Stimulated activated CD4-positive, alpha-beta T cell treated with anti-CD3 and anti-CD28 coated beads, Interleukin-2, amount 100 ng/mL, for 24 hours (primary cell): ENCODE measurements around the gene DSCAML1.

ENCODE experiments used
- DNase-seq, 2 donors: peaks; one replicate each; pipeline ENCODE4 v3.0.0-alpha.2; 2020

The DSCAML1 gene

DNA sequence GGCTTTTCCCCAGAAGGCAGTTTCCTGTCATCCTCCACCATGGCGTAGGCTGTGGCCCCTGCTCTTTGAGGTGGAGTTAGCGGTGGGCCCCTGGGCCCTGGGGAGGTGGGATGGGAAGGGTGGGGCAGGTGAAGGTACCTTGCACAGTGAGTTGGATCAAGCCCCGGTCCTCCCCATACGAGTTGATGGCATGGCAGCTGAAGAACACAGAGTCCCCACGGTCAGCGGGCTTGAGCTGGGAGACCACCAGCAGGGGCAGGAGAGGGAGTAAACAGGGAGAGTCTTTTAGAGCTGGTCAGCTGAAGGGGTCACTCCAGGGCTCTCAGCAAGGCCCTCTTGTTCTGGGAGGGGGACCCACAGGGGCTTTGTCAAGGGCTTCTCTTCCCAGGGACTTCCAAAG is 316.0 kb downstream of the DSCAML1 start:
- DNase-seq: no peak

DNA sequence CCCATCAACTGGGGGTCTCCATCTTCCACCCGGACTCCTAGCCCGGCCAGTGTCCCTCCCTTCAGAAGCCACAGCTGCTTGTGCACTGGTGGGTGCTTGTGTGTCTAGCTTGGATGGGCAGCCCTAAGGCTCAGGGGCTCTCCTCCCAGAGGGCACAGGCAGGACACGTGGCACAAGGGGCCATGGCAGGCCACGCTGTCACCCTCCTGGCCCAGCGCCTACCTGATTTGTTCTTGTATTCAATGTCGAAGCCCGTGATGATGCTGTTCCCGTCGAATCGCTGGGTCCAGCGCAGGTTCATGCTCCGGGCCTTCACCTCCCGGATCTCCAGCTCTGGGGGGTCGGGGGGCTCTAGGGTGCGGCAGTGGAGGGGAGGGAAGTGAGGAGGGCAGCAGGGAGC is 316.8 kb downstream of the DSCAML1 start:
- DNase-seq: no peak

DNA sequence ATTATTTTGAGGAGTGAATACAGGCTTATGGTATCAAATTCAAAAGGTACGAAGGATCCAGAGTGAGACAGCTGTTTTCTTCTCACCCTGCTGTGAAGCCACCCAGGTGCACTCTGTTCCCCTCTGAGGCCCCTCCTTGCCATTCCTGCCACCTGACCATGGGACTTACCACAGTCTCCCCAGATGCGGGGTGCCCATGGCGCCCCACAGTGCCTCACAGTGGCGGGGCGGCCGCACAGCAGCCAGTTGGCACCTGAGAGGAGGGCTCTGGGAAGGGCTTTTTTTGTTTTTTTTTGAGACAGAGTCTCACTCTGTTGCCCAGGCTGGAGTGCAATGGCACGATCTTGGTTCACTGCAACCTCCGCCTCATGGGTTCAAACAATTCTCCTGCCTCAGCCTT is 317.6 kb downstream of the DSCAML1 start:
- peak in 1 of 2 donors; percentile 29 for DNase-seq

DNA sequence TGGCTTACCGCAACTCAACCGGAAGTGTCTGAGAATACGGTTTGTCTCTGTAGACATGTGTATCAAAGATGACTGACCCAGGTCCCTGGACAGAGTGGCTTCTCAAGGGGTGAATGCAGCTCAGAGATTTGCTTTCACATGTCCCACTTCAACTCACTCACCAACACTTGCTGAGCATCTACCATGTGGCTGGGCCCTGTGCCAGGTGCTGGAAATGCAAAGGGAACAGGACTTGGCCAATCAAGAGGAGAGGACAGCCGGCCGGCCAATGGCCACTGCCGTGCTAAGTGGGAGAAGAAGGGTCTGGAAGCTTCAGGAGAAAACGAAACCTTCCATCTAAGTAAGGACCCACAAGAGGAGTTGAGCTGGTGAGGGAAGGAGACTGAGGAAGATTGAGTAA is 318.1 kb downstream of the DSCAML1 start:
- no peak for DNase-seq

DNA sequence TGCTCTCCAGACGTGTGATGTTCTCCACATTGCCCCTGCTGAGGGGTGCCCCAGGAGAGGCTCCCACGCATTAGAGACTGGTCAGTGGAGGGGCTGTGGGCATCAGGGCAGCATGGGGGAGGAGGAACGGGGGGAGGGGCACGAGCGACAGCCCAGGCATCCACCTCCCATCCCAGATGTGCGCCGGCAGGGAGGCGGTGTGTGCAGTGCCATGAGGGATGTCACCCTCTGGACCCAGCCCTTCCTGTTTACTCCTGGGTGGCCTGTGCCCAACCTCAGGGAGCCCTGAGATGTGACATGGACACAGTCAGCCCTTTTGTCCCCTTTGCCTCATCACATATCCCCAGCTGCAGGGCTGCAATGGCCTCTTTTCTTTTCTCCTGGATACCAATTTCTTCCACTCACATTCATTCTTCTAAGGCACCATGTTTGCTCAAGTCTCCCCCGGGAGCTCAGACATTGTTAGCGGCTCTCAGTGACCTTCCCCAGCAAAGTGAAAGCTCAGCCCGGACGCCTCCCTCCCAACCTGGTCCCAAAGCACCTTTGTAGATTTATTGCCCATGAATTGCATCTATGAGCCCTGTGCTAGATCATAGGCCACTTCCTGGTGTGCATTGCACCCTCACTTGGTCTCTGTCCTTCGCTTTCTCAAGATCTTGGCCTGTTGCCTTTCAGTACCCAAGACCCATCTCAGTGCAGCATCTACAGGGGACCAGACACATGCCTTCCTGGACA is 318.7 kb downstream of the DSCAML1 start:
- no peak for DNase-seq

DNA sequence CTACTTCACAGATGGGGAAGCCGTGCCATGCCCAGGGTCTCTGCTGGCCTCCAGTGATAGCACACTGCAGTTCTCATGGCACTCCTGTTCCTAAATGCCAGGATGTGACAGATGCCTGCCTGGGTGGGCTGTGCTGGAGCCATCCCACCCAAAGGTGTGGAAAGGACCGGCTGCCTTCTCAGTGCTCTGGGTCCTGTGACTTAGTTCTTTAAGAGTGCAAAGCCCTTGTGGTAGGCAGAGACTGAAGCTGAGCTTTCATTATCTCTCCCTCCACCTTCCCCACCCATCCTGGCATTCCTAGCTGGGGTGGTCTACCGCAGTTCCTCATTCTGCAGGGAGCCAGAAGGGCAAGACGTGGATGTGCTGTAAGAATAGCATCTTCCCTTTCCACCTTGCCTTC is 319.3 kb downstream of the DSCAML1 start:
- no peak for DNase-seq

DNA sequence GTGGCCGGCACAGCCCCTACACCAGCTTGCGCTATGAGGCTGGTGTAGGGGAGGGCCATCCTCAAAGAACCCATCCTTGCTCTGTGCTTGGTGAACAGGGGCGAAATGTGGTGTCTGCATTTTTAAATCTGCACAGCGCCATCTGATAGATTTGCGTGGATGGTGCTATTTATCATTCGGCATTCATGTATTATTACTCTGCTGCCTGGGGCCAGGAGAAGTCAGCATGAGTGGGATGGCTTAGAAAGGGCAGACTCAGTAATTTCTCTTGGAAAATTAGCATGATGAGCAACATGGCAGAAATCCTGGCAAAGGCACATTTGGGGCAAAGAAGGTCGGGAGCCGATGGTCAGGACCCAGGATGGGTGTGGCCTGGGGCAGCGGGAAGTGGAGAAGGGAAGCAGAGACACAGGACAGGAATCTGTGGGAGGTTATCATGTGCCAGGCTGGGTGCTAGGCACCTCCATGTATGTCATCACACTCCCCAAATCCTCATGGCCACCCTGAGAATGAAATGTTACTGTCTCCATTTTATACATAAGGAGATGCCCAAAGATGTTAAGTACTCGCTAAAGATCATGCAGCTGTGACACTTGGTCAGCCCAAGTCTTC is 320.4 kb downstream of the DSCAML1 start:
- no peak for DNase-seq

DNA sequence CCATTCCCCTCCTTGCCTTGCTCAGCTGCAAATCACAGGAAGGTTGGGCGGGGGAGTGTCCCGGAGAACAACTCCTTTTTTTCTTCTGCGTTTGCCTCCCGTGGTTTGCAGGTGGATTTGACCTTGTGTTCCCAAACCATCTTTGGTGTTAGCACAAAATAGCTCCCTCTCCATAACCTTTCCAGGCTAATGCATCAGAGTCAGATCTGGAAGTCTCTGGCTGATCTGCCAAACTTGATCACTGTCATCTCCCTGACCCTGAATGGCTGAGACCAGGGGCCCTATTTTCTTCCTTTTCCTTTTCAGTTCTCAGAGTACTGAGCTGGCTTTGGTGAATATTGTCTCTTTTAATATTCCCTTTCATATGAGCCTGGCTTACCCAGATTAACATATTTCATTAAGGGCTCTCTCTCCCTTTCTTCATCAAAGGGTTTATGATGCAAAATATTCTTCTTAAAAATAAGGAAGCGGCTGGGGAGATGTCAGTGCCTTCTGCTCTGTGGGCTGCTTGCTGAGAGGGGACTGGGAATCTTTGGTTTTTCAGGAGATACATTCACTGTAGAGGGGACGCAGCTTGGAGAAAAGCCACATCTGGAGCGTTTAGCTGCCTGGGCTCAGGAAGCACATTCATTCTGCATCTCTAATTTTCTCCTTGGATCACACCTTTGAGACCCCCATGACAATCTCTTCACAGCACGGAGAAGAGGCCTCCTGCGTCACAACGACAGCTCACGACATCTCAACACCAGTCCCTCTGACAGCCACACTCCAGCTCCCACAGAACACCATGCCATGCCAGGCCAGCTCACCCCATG is 321.1 kb downstream of the DSCAML1 start:
- DNase-seq: no peak

DNA sequence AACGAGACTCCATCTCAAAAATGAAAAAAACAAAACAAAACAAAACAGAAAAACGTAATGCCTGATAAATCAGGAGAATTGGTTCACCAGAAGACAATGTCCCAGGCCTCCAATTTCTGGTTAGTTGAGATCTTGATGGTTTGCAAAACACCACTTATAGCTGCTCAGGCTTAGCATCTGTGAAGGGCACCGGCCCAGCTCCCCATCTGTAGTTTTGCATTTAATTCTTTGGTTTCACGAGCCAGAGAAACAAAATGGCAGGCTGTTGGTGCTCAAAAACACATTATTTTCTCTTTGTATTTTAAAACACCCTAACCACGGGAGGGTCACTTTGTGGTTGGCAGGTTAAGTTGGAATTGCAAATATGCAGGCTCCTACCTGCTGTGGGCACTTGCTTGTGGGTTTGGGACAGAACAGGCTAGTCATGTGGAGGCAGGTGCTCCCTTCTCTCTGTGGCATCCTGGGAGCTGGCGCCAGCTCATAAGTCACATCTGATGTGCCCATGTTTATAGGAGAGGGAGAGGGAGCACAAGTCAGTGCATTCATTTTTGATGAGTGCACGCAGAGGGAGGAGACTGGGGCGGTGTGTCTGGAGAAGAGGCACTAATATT is 323.4 kb downstream of the DSCAML1 start:
- DNase-seq: no peak

DNA sequence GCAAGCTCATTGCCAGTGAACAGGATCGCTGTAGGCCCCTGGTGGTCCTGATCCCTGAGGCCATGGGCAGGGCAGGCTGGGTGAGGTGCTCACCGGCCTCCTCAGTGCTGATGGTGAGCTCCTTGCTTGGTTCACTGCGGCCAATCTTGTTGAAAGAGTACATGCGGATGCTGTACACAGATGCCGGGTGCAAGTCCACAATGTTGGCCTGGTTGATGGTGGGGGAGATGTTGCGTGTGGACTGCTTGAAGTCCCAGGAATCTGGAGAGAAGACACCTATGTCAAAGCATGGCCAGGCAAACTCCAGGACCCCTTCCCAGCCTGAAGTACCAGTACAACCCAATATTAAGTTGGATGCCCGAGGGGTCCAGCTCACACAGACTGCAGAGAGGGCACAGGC is 325.2 kb downstream of the DSCAML1 start:
- no peak for DNase-seq

DNA sequence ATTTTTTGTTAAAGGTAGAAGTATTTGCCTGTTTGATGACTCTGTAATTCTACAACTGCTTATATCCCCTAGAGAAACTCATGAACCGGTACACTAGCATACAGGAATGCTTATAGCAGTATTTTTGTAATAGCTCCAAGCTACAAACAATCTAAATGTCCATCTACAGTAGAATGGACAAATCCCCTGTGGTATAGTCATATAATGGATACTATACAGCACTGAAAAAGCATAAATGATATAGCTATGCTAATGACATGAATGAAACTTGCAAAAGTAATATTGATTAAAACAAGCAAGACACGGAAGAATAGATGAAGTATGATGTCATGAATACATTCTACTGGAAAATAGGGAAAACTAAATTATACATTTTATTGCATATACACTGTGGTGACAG is 326.4 kb downstream of the DSCAML1 start:
- DNase-seq: no peak

DNA sequence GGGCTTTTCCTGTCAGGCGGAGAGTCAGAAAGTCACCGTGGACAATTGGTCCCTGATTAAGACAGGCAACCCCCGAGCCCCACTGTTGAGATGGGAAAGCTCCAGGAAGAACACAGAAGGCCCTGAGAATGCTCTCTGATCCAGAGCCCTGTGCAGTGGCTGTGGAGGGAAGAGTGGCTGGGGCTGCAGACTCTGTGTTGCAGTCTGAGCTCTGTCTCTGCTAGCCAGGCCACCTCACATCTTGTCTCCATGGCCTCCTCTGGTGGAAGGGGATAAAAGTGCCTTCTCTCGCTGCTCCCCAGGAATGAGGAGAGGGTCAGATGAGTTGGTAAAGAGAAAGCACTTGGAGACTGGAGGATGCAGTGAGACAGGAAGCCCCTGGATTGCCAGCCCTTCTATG is 328.1 kb downstream of the DSCAML1 start:
- no peak for DNase-seq

DNA sequence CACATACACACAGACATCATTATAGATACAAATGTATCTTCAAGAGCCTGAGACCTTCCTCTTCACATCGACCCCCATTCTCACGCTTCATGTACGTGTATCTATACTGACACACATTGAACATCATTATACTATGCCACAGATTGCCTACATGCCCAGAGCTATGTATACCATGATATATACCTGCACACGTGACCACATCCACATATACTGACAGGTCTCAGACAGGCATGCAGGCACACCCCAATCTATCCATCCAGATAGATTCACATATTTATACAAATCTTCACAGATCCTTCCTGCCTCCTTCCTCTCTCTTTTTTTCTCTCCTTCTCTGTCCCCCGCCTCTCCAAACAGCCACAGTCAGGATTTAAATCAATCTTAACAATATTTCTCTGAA is 329.2 kb downstream of the DSCAML1 start:
- DNase-seq: no peak

DNA sequence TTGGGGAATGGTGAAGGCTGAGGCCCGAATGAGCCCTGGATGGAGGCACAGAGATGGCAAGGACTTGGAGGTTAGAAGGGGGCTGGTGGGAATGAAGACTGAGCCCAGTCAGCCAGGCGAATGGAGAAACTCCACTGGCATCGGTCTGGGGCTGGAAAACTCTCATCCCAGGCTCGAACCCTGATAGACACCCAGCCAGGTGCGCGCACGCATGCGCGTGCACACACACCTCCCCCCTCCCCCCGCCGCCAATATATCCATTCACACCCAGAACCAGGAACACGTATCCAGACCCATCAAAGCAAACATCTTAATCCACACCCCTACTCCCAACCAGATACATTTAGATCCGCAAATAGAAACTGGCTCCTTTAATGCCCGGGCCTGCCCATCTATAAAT is 330.1 kb downstream of the DSCAML1 start:
- DNase-seq: no peak

DNA sequence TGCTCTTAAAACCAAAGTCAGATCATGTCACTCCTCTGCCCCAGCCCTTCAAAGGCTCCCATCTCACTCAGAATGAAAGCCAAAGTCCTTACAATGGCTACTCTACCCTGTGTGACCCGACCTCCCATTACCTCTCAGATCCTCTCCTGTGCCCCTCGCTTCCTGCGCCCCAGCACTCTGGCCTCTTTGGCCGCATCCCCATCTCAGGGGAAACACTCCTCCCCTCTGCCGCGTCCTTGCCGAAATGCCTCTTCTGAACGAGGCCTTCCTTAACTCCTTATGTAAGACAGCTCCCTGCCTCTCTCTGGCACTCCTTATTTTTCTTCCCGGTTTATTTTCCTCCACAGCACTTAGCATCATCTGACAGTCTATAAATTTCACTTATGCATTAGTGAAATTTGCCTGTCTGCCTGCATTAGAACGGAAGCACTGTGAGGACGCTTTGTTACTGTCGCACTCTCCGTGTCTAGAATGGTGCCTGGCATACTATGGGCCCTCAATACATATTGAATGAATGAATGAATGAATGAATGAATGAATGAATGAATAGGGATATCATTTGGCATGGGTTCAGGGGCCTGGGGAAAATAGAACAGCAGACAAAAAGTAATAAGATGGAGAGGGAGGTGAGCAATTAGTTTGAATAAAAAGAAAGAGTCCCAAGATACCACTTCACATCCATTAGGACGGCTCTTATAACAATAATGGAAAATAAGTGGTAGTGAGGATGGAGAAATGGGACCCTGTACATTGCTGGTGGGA is 331.6 kb downstream of the DSCAML1 start:
- DNase-seq: no peak

DNA sequence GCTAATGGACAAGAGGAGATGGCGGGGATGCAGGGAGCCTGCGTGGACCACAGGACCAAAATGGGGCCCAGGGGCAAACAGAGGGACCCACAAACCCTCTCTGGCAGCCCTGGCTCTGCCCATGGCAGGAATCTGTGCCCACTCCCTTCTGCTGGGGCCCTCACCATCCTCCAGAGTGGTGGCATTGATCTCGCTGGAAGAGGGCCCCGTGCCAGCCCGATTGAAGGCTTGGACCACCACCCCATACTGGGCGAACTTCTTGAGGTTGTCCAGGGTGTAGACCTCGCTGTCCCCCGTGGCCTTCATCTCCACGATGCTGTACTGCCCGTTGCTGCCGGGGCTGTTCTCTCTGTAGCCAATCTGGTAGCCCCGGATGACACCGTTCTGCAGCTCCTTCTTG is 332.2 kb downstream of the DSCAML1 start:
- DNase-seq: no peak

DNA sequence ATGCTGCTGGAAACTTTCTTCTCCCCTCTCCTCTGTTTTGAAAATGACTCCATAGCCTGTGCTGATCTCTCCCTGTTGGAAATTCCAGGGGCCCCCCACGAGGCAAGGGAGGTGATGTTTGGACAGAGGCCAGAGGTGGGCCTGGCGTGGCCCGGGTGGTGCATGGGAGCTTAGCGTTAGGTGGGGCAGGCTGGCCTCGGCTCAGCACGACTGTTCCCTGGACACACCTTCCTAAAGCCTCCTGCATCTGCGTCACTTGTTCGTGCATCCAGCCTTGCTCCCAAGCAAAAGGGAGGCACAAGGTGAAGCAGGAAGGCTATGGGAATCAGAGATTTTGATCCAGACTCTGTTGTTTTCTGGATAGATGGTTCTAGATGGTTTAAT is 334.2 kb downstream of the DSCAML1 start:
- no peak for DNase-seq

DNA sequence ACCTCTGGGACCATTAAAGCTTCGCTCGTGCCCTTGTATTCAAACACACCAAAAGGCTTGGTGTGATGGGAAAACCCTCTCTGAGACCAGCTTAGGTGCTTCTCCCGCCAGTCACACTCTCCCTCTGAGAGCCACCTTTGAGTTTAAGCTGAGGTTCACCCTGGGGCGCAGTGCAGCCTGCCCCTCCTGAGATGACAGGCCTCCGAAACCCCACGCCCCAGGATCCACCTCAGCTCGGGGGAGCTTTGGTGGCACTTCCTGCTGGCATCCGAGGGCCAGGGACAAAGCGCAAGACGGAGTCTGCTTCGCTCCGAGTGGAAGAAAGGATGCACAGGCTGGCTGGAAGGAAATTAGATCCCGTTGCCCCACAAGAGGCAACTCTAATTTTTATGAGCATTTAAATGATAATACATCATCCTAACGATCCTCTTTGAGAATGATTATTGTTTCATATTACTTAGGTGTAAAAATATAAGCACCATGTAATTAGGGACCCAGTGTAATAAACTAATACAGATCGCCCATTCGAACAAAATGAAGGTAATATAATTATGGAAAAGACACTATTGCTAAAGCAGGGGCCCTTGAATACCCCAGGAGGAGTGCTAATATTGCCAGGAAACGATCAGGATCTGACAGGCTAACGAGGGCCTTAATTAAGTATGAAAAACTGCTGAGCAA is 334.7 kb downstream of the DSCAML1 start:
- no peak for DNase-seq

DNA sequence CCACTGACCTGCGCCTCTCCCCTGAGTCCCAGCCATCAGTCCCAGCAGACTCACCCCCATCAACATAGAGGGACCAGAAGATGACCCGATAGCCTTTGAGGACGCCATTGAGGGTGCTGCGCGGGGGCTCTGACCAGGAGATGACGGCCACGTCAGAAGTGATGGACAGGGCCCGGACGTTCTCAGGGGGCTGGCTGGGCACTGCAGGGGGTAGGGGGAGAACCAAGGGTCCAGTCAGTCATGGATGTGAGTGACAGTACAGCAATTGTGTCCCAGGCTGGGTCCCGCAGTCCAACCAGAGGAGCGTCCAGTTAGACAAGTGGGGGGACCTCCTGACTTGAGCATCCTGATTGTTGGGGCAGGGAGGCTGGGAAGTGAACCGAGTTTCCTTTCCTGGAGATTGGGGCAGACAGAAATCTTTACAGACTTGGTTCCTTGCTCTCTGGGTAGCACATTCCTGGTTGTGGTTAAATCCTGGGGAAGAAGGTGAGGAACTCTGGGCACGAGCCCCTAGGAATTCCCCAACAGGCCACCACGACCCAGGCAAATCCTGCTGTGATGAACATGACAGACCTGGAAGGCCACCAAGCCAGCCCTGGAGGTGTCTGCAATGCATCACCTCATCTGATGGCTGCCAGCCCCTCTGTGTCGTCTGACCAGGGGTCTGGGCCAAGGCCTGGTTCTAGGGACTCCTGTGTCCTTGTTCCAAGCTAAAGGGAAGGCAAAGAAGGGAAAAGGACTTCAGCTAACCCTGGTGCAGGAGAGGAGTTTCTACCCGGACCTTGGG is 335.4 kb downstream of the DSCAML1 start:
- no peak for DNase-seq

DNA sequence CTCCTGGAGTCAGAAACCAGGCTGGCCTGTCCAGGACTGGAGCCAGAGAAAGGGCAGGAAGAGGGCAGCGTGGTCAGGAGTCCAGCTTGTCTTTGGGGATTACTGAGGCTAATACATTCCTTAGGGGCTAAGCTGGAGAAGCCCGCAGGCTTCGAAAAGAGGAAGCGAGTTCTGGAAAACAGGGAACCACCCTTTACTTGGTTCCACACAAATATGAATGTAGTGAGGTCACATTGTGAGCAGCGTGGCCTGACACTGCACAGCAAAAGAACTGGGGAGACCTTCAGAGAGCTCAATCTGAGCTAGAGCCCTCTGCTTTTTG is 337.1 kb downstream of the DSCAML1 start:
- no peak for DNase-seq

DNA sequence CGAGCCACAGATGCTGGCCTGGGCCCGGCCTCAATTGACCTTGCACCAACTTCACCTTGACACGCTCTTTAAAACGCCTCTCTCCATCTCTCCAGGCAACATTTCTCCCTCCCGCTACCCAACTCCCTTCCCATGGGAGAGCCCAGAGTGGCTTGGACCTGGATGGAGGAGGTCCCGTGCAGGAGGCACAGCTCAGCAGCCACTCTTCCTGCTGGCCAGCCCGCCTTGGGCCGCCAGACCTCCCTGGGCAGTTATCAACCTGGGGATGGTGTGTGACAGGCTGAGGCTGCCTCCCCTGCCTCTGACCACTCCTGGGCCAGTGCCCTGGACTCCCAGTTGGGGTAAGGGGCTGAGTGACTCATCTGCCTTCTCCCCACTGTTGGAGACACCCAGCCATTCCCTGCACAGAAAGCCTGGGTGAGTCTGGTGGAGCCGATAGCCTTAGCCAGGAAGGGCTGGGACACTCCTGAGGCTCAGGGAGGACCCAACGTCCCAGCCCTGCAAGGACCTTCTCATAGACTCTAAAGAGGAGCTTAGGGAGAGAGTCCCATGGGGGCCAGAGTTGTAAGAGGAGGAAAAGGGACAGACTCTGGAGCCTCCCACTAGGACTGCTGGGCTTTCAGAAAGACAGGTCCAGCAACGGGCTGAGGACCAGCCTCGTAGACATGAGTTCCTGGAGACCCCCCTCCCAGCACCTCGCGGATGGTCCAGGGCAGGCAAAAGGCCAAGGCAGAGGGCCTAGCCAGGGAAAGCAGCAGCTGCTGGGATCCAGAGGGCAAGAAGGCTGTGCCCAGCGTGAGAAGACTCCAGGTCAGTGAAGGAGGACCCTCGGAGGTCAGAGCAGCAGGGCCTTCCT is 337.7 kb downstream of the DSCAML1 start:
- no peak for DNase-seq
